HG03066 (cell line): Measurements from ENCODE around the gene AREL1.

Experiments used
- ATAC-seq: cut with Tn5 transposase; IDR thresholded peaks from one replicate; pipeline ENCODE4 v1.9.1; 2021; ENCODE audit warnings: low read depth; ENCODE audit not compliant: unreplicated experiment

Gene AREL1

GRCh38 chr14:74614508-74615495 lies 98.1 kb downstream of the AREL1 start:
- no peak for ATAC-seq

GRCh38 chr14:74613211-74613914 lies 99.5 kb downstream of the AREL1 start:
- no peak for ATAC-seq

- peak; percentile 62 for ATAC-seq
Measured at GRCh38 chr14:74612350-74613021, 100.4 kb downstream of the AREL1 start.

GRCh38 chr14:74611650-74612349 lies 101.1 kb downstream of the AREL1 start, which contains the start of gene LTBP2:
TSS of gene LTBP2 (minus strand) at chr14:74612237. CDS start at chr14:74611944, 293 bp downstream.
- ATAC-seq = no peak
